LHCN-M2 (cell line): Measurements from ENCODE around the gene AARS2. TPM values are rescaled to one million over a fixed set of nuclear protein-coding genes. Genes with fewer than 3 reads are reported as not detected.

Experiments used
- DNase-seq: peaks from one replicate; pipeline ENCODE4 v3.0.0-alpha.2; 2012; ENCODE audit warnings: low read depth
- total RNA-seq: library from RNA; depleted of rRNA; stranded (reverse); fragments of >200 nt; gene quantifications from 2 replicates; pipeline ENCODE4 v1.2.3, GENCODE V29; 2014; rRNA removed

AARS2 gene
- total RNA-seq, 1 experiment from 2014 or later, result 17.1 TPM

GRCh38 chr6:44250067-44250717 lies 63.0 kb downstream of the AARS2 start:
- no peak for DNase-seq

Other genes starting within 250 kb of the AARS2 start
- 72.9 and 73.9 TPM in 2 replicates for gene MRPL14, start 185.9 kb downstream of the AARS2 start, total RNA-seq
- 38.2 and 39.0 TPM in 2 replicates for gene TMEM63B, start 185.8 kb downstream of the AARS2 start, total RNA-seq
- 0.06 TPM in 1 of 2 replicates, not detected in the other for gene CAPN11, start 154.5 kb downstream of the AARS2 start, total RNA-seq
- 10.6 and 38.0 TPM in 2 replicates for gene MYMX, start 96.4 kb downstream of the AARS2 start, total RNA-seq
- 58.5 and 77.7 TPM in 2 replicates for gene SLC29A1, start 89.8 kb downstream of the AARS2 start, total RNA-seq
- gene HSP90AB1, start 66.2 kb downstream of the AARS2 start, total RNA-seq, result 1,077 and 1,155 TPM in 2 replicates
- 111 and 117 TPM in 2 replicates for gene SLC35B2, start 55.8 kb downstream of the AARS2 start, total RNA-seq
- 8.6 and 11.5 TPM in 2 replicates for gene NFKBIE, start 47.8 kb downstream of the AARS2 start, total RNA-seq
- gene TMEM151B, start 42.9 kb downstream of the AARS2 start, total RNA-seq, result not detected in 2 replicates
- gene SPATS1, start 29.3 kb upstream of the AARS2 start, total RNA-seq, result not detected in 2 replicates
- gene CDC5L, start 74.4 kb upstream of the AARS2 start, total RNA-seq, result 31.4 and 35.0 TPM in 2 replicates